ENCODE measurements around the gene ARID3A. TPM values are rescaled to one million over a fixed set of nuclear protein-coding genes. Genes with fewer than 3 reads are reported as not detected.

Gene ARID3A
- total RNA-seq, 4 donors from 2014 or later, result 1.8 to 9.4 (median 5.6) TPM

DNA sequence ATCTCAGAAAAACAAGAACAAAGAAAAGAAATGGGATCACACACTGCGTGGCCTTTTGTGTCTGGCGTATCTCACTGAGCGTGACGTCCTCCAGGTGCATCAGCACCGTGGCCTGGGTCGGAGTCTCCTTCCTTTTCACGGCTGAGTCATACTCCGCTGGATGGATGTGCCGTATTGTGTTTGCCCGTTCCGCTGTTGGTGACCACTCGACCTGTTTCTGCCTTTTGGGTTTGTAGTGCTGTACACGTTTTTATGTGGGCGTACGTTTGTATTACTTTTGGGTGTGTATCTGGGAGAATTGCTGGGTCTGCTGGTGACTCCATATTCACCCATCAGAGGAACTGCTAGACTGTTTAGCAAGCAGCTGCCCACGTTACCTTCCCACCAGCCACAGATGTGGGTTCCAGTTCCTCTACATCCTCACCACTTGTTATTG is 11.4 kb downstream of the ARID3A start:
- 80 to 89% methylated on average over 16 of the region's 16 CpGs for WGBS, 2 donors

DNA sequence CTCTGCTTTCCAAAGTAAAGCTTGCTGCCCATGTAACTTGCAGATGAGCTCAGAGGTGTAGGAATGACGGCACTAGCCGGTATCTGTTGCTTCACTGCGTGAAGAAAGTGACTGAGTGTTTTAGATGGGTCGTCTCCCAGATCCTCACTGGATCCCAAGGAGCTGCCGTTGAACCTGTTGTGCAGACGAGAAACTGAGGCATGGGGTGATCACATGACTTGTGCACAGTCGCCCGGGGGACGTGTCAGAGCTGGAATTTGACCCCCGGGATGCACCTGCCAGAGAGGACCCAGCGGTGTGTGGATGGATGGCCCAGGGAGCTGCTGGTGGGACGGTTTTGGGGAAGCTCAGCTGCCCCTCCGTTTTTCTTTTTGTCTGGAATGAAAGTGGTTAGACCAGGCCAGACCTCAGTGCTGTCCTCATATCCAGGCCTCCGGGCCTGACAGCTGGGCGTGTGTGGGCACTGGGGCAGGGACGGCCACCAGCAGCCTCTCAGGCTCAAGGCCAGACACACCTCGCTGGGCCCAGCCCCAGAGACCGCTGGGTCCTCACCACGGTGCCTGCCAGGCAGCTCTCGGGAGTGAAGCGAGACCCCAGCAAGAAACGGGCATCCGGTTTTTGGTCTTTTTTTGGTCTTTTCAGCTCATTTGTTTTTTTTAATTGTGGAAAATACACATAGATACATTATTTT is 12.5 kb downstream of the ARID3A start:
- WGBS, 2 donors, result 86 to 89% methylated on average over 23 of the region's 23 CpGs
- intact Hi-C loops (cut with DNase I; ENCODE audit: low total_unique reads), result no loop called here
- no peak for DNase-seq (ENCODE audit: low spot score in 2 of 2)
- TF ChIP-seq, protein P1, sequence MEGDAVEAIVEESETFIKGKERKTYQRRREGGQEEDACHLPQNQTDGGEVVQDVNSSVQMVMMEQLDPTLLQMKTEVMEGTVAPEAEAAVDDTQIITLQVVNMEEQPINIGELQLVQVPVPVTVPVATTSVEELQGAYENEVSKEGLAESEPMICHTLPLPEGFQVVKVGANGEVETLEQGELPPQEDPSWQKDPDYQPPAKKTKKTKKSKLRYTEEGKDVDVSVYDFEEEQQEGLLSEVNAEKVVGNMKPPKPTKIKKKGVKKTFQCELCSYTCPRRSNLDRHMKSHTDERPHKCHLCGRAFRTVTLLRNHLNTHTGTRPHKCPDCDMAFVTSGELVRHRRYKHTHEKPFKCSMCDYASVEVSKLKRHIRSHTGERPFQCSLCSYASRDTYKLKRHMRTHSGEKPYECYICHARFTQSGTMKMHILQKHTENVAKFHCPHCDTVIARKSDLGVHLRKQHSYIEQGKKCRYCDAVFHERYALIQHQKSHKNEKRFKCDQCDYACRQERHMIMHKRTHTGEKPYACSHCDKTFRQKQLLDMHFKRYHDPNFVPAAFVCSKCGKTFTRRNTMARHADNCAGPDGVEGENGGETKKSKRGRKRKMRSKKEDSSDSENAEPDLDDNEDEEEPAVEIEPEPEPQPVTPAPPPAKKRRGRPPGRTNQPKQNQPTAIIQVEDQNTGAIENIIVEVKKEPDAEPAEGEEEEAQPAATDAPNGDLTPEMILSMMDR (IDR thresholded peaks at IDR 0.05), result no peak
- TF ChIP-seq POLR2A (IDR thresholded peaks at IDR 0.05), result no peak
- no peak overlapping the region for H3K4me3 ChIP-seq (ENCODE audit: low read depth, poor library complexity, severe bottlenecking)

More for the DNA sequence above, 11.4 kb downstream of the ARID3A start:
- no peak for DNase-seq (ENCODE audit: low spot score in 2 of 2)
- intact Hi-C loops (cut with DNase I; ENCODE audit: low total_unique reads), result no loop called here
- H3K4me3 ChIP-seq (ENCODE audit: low read depth, poor library complexity, severe bottlenecking), result no peak overlapping the region
- TF ChIP-seq, protein P1 (IDR thresholded peaks at IDR 0.05), result no peak
- TF ChIP-seq POLR2A (IDR thresholded peaks at IDR 0.05), result no peak

DNA sequence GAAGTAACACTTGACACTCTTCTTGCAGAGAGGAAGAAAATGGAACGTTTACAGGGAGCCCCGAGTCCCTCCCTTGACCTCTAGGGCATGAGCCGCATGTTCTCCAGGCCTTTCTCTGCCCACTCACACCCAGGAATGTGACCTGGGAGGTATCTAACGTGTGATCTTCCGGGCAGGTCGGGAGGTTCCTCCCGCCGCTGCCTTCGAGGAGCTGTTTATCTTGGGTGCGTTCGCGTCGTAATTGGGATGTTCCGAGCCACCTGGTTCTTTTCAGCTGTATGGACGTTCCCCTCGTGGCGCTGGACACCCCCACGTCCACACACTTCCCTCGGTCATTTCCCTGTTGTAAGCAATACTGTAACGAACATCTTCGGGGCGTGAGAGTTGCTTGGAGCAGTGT is 13.6 kb downstream of the ARID3A start:
- no peak for DNase-seq (ENCODE audit: low spot score in 2 of 2)
- no peak overlapping the region for H3K4me3 ChIP-seq (ENCODE audit: low read depth, poor library complexity, severe bottlenecking)
- intact Hi-C loops (cut with DNase I; ENCODE audit: low total_unique reads), result no loop called here
- TF ChIP-seq, protein P1 (IDR thresholded peaks at IDR 0.05), result no peak
- no peak for TF ChIP-seq POLR2A (IDR thresholded peaks at IDR 0.05)
- 88 to 89% methylated on average over 22 of the region's 22 CpGs for WGBS, 2 donors

DNA sequence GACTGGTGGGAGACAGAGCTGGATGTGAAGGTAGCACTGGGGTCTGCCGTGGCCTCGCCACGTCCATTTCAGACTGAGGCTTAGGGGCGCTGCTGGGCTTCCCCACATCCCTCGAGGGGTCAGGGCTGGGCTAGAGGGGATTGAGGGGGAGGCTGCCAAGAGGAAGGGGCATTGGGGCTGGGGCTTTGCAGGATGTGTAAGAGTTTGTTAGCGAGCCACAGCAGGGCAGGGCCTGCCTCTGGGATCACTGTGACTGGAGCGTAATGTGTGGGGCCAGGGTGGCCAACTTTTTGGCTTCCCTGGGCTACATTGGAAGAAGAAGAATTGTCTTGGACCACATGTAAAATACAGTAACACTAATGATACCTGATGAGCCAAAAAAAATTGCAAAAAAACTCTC is 14.1 kb downstream of the ARID3A start:
- H3K4me3 ChIP-seq (ENCODE audit: low read depth, poor library complexity, severe bottlenecking), result no peak overlapping the region
- 96 to 99% methylated on average over 7 of the region's 7 CpGs for WGBS, 2 donors
- no peak for DNase-seq (ENCODE audit: low spot score in 2 of 2)
- intact Hi-C loops (cut with DNase I; ENCODE audit: low total_unique reads), result no loop called here
- no peak for TF ChIP-seq POLR2A (IDR thresholded peaks at IDR 0.05)
- TF ChIP-seq, protein P1 (IDR thresholded peaks at IDR 0.05), result no peak

DNA sequence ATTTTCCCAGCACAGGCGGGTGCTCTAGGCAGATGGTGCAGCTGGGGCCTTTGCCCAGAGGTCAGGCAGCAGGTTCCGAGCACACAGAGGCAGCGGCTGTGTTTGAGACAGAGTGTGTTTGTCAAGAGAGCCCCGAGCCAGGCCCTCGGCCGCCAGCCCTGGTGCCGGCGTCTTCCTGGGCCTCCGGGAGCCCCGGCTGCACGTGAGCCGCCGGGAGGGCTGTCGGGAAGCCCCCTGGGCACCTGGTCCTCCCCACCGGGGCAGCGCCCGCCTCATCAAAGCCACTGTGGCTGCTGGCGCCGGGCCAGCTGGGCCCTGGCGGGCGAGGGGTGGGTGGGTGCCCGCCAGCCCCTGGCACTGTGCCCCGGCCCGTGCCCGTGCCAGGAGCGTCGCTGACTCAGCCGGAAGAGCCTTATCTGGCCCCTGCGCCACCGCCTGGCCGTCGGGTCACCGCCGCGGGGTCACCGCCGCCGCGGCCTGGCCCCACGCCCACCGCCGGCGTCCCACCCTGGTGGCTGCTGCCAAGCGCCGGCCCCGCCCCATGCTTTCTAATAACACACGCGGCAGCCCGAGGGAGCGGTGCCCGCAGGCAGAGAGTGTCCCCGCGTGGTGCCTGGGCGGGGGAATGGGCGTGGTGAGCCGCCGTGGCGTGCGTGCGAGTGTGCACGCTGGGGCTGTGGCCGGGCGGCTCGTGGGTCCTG is 14.9 kb downstream of the ARID3A start:
- H3K4me3 ChIP-seq (ENCODE audit: low read depth, poor library complexity, severe bottlenecking), result no peak overlapping the region
- intact Hi-C loops (cut with DNase I; ENCODE audit: low total_unique reads), result no loop called here
- 22 to 25% methylated on average over 13 to 60 of the region's 64 CpGs for WGBS, 2 donors
- TF ChIP-seq POLR2A (IDR thresholded peaks at IDR 0.05), result no peak
- TF ChIP-seq, protein P1 (IDR thresholded peaks at IDR 0.05), result no peak
- peak; percentile 76 to 95 for DNase-seq (ENCODE audit: low spot score in 2 of 2)
